Heart right ventricle (tissue), 16 donors: ENCODE data around the gene YIPF7. TPM values are rescaled to one million over a fixed set of nuclear protein-coding genes. Genes with fewer than 3 reads are reported as not detected.

Experiments
- ATAC-seq, 8 donors: fragments of 200-7000 bp; cut with Tn5 transposase; one replicate each; pipeline ENCODE4 v1.9.1; 2020; ENCODE audit warnings: mild to moderate bottlenecking in 8 of 8, moderate library complexity in 8 of 8, moderate number of reproducible peaks in 1 of 8
- DNase-seq, 2 donors: peaks; one replicate each; pipeline ENCODE4 v3.0.0-alpha.2; 2020
- H3K27ac ChIP-seq, 10 donors: fragments of 200-600 bp; sonication (generic) in 2 of 10; one replicate each; pipeline versions ENCODE4 v1.5.0 to v1.8.0; 2020 to 2022; ENCODE audit warnings: mild to moderate bottlenecking in 3 of 10
- H3K27me3 ChIP-seq, 7 donors: fragments of 200-600 bp; one replicate each; pipeline ENCODE4 v1.8.0; 2021 to 2022; ENCODE audit warnings: mild to moderate bottlenecking in 2 of 7
- H3K36me3 ChIP-seq, 9 donors: fragments of 200-600 bp; sonication (generic) in 1 of 9; one replicate each; pipeline versions ENCODE4 v1.5.0 to v1.8.0; 2020 to 2022; ENCODE audit warnings: mild to moderate bottlenecking in 2 of 9
- H3K4me1 ChIP-seq, 9 donors: fragments of 200-600 bp; sonication (generic) in 1 of 9; one replicate each; pipeline versions ENCODE4 v1.5.0 to v1.8.0; 2020 to 2022; ENCODE audit warnings: mild to moderate bottlenecking in 4 of 9
- H3K4me3 ChIP-seq, 10 donors: fragments of 200-600 bp; sonication (generic) in 2 of 10; one replicate each; pipeline versions ENCODE4 v1.5.0 to v1.8.0; 2020 to 2022; ENCODE audit warnings: mild to moderate bottlenecking in 7 of 10, moderate library complexity in 2 of 10
- H3K9me3 ChIP-seq, 11 donors: fragments of 200-600 bp in 10 of 11; sonication (generic) in 2 of 11; one replicate each; pipeline versions ENCODE4 v1.5.0 to v1.8.0; 2013 to 2022; ENCODE audit warnings: mild to moderate bottlenecking in 2 of 11, control low read depth in 1 of 11, moderate library complexity in 1 of 11
- WGBS, 2 donors: extraction: QIAGEN DNeasy Blood & Tissue Kit; methylation state at CpG; one replicate each; pipeline ENCODE4 v1.1.7; 2013; ENCODE audit warnings: inconsistent platforms in 1 of 2; 5-methylcytosine and 5-hydroxymethylcytosine counted together
- intact Hi-C, 10 donors: fragments of 100-400 bp; cut with DNase I; formaldehyde crosslinking; loops; one replicate each; pipeline versions ENCODE4 v1.11.1 to v1.14.2; 2022
- polyA plus RNA-seq, 2 donors: library from polyadenylated mRNA; stranded (reverse); fragments of 200-250 nt; gene quantifications; one replicate each; pipeline ENCODE4 v1.2.3, GENCODE V29; 2013
- total RNA-seq, 10 donors: library from RNA; stranded (reverse); fragmentation: NEBNext Ultra II Directional in 3 of 10; extraction: Animal tissue kit (Norgen Biotek cat#: 25700) in 3 of 10; gene quantifications; one replicate each; pipeline versions ENCODE4 v1.2.1 to v1.2.4, GENCODE V29; 2021 to 2023
- TF ChIP-seq, protein P1 (sequence below), 9 donors: fragments of 200-600 bp; sonication (generic) in 2 of 9; IDR thresholded peaks; one replicate each; pipeline versions ENCODE4 v1.5.0 to v1.8.0; 2021 to 2022; ENCODE audit warnings: antibody characterized with exemption in 9 of 9, mild to moderate bottlenecking in 5 of 9, moderate library complexity in 1 of 9
- donor health status: Arrhythmogenic right ventricular cardiomyopathy.
- donor health status: ischemic (EF 13 %, LVEDD 7.1; RV severe dilation, severe dysfunction).
- donor health status: healthy with polysubstance abuse.
- donor health status: DM: no; HTN: yes; CAD: no.
- donor health status: DM: no; HTN: no; CAD: no.
- donor health status: ischemic (EF 25% LVEDD 6.9; RV normal size, moderate dysfunction).
- donor health status: ischemic (EF 25% LVEDD 5.7; RV mildly dilated, moderate dysfunction).
- donor health status: healthy.
- donor health status: DM: yes; HTN: yes; CAD: no.
- donor health status: Ischemic cardiomyopathy.
- donor health status: ischemic (EF 35%, LVEDD 5.7; RV mildly dilated, moderate dysfunction).
- donor health status: nonischemic (EF 11% LVEDD 7.7; RV severe dilation, severe dysfunction).
- donor health status: DM: yes; HTN: yes; CAD: no.
- donor health status: PGD.
- donor health status: ischemic (EF 29% LVEDD 5.4; RV normal size, mild dysfunction).
- donor health status: nonischemic (EF 23%, LVEDD 6.1; RV moderate dilation, normal function).

The YIPF7 gene
- total and polyA plus RNA-seq, 12 donors = 0.46 to 2.4 (median 1.5) TPM

DNA sequence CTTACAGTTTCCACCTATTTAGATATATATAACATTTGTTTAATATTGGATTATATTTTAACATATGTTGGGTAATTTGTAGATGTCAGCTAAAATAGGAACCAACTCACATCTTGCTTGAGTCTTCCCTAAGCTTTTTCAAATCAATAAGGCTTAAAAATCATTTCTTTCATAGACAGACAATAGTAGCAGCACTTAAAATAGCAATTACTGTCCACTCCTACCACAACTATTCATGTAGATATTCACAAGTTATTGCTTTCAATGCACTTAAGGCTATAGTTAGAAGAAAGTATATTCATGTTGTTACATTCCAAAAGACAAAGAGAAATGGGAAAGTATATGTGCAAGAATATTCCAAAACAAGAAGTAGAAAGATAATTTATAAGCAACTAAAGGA is 71.2 kb downstream of the YIPF7 start:
- H3K36me3 ChIP-seq = no peaks in the 10 kb centered on the region
- H3K27me3 ChIP-seq = no peaks in the 10 kb centered on the region
- no peak overlapping the region for H3K4me3 ChIP-seq
- no peaks in the 10 kb centered on the region for H3K4me1 ChIP-seq
- DNase-seq (no peak), ATAC-seq (no peak)
- TF ChIP-seq, protein P1, sequence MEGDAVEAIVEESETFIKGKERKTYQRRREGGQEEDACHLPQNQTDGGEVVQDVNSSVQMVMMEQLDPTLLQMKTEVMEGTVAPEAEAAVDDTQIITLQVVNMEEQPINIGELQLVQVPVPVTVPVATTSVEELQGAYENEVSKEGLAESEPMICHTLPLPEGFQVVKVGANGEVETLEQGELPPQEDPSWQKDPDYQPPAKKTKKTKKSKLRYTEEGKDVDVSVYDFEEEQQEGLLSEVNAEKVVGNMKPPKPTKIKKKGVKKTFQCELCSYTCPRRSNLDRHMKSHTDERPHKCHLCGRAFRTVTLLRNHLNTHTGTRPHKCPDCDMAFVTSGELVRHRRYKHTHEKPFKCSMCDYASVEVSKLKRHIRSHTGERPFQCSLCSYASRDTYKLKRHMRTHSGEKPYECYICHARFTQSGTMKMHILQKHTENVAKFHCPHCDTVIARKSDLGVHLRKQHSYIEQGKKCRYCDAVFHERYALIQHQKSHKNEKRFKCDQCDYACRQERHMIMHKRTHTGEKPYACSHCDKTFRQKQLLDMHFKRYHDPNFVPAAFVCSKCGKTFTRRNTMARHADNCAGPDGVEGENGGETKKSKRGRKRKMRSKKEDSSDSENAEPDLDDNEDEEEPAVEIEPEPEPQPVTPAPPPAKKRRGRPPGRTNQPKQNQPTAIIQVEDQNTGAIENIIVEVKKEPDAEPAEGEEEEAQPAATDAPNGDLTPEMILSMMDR (IDR thresholded peaks at IDR 0.05) = no peak
- H3K9me3 ChIP-seq = peaks cover 0 to 30% (median 7%) of the 10 kb centered on the region in 11 donors
- no peak overlapping the region for H3K27ac ChIP-seq
- intact Hi-C loops = no loop called here

DNA sequence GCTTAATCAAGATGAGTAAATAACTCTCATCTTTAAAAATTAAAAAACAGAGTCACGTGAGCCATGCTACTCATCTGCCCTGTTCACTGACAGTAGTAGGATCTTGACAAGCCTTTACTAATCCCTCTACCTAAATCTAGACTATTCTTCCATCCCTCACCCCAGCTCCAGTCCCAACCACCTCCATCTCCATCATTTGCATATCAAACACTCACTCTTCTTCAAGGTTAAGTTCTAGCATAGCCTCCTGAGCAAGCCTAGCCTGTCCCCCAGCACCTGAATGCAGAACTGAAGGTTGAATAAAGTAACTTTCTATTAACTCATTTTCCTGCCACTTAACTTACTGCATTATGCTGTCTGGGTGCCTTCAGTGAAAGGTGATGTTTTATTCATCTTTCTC is 72.5 kb downstream of the YIPF7 start:
- intact Hi-C loops = no loop called here
- 0% methylated on average over 1 of the region's 1 CpG for WGBS, 2 donors
- TF ChIP-seq, protein P1 (IDR thresholded peaks at IDR 0.05) = no peak
- DNase-seq = no peak
- Histone ChIP-seq H3K27ac (no peak overlapping the region), H3K27me3 (no peaks in the 10 kb centered on the region), H3K36me3 (no peaks in the 10 kb centered on the region), H3K9me3 (peaks cover 0 to 17% (median 4%) of the 10 kb centered on the region in 11 donors), H3K4me1 (no peaks in the 10 kb centered on the region), H3K4me3 (no peak overlapping the region)
- ATAC-seq = no peak

Other genes starting within 250 kb of the YIPF7 start
- under 1 TPM in 7 of 10 donors, not detected in 3; 0.12 to 0.39 (median 0.17) TPM for gene KCTD8, start 202.8 kb downstream of the YIPF7 start, total RNA-seq
- under 1 TPM in 1 of 2 donors, not detected in 1; 0.03 TPM for gene KCTD8, start 202.8 kb downstream of the YIPF7 start, polyA plus RNA-seq
- 10 to 100 TPM; 18.5 to 29.6 (median 25.4) TPM for gene GUF1, start 26.8 kb upstream of the YIPF7 start, total RNA-seq
- gene GUF1, start 26.8 kb upstream of the YIPF7 start, polyA plus RNA-seq = 10 to 100 TPM in 1 of 2 donors, 1 to 10 TPM in 1; 10.0 to 13.9 TPM
- 10 to 100 TPM; 10.4 to 20.1 (median 12.5) TPM for gene GNPDA2, start 74.9 kb upstream of the YIPF7 start, total RNA-seq
- 10 to 100 TPM in 1 of 2 donors, 1 to 10 TPM in 1; 9.2 to 11.9 TPM for gene GNPDA2, start 74.9 kb upstream of the YIPF7 start, polyA plus RNA-seq